COR-L47 (cell line): ENCODE data around the gene NR4A3.

Experiments used
- DNase-seq: peaks from one replicate; lab custom pipeline; 2025; lab: John Stamatoyannopoulos, UW

Gene NR4A3

GRCh38 chr9:99814359-99814758 is 7.3 kb upstream of the NR4A3 start:
- DNase-seq: no peak

- no peak for DNase-seq
These were observed 5.3 kb upstream of the NR4A3 start for GRCh38 chr9:99816392-99816791.

GRCh38 chr9:99818500-99818899 is 3.2 kb upstream of the NR4A3 start:
- no peak for DNase-seq

GRCh38 chr9:99819123-99819855 is 2.4 kb upstream of the NR4A3 start:
- DNase-seq: peak; percentile 76

GRCh38 chr9:99819856-99820684 is 1.6 kb upstream of the NR4A3 start:
- peak; percentile 94 for DNase-seq

GRCh38 chr9:99820685-99821395 is 845 bp upstream of the NR4A3 start:
- DNase-seq: peak; percentile 36

- DNase-seq: peak; percentile 51
These were observed 572 bp downstream of the NR4A3 start for GRCh38 chr9:99822109-99822805.

GRCh38 chr9:99822806-99823591 is 1.3 kb downstream of the NR4A3 start:
- peak; percentile 21 for DNase-seq

- peak; percentile 10 for DNase-seq
These were observed 2.1 kb downstream of the NR4A3 start for GRCh38 chr9:99823681-99824377.

- no peak for DNase-seq
These were observed 2.9 kb downstream of the NR4A3 start for GRCh38 chr9:99824378-99825171.

GRCh38 chr9:99825172-99826046 is 3.7 kb downstream of the NR4A3 start:
- DNase-seq: no peak

GRCh38 chr9:99826579-99826978 is 4.9 kb downstream of the NR4A3 start:
- no peak for DNase-seq

GRCh38 chr9:99827244-99827643 is 5.6 kb downstream of the NR4A3 start:
- DNase-seq: no peak

- no peak for DNase-seq
These were observed 6.3 kb downstream of the NR4A3 start for GRCh38 chr9:99828054-99828416.

- DNase-seq: no peak
These were observed 6.9 kb downstream of the NR4A3 start for GRCh38 chr9:99828417-99829176.

- no peak for DNase-seq
These were observed 10.3 kb downstream of the NR4A3 start for GRCh38 chr9:99831857-99832557.

GRCh38 chr9:99832558-99832864 is 10.8 kb downstream of the NR4A3 start:
- DNase-seq: no peak

- DNase-seq: no peak
These were observed 12.1 kb downstream of the NR4A3 start for GRCh38 chr9:99833735-99834134.
